ENCODE data around the gene TMCC3.
A peak's percentile ranks its signal among the peaks of the same experiment; 100 is the strongest.
"Not testable (repeated sequence)": the region's sequence is repeated elsewhere in the genome, so short reads cannot be mapped to it uniquely, and the experiment has no call there.

Gene TMCC3

DNA sequence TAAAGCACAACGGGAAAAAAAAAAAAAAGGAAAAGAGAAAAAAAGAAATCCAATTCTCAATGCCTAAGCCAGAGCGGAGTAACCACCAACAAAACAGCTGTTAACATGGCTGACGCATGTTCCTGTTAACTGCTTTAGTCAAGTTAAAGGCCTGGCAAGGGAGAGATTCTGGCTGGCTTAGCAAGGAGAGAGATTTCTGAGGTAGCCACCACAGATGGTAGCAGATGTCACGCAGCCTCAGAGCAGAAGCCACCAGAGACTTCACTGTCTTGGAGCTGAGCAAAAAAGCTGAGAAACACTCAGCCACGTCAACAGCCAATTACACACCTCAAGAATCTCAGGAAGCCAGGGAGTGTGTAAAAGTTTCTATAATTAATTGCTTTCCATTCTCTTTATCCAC lies 87.1 kb downstream of the TMCC3 start:
- no peak for DNase-seq

DNA sequence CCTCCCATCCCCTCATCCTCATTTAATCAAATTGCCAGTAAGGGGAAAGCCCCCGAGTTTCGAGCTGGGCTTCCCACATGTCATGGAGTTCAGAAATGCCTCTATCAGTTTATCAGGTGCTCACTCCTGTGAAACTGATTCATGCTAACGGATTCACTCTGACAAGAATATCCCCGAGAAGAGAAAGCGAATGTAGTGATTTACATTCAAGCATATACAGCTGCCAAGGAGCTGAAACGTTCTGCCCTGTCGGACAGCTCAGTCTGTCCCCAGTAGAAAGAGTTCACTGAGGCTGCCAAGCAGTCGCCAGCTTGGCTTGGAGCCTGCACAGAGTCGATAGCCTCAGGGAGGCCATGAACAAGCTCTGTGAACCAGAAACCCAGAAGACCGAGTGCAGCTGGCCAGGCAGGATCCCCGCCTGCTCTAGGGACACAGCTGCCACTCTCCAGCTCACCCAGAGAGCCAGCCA lies 88.4 kb downstream of the TMCC3 start:
- DNase-seq, result no peak

DNA sequence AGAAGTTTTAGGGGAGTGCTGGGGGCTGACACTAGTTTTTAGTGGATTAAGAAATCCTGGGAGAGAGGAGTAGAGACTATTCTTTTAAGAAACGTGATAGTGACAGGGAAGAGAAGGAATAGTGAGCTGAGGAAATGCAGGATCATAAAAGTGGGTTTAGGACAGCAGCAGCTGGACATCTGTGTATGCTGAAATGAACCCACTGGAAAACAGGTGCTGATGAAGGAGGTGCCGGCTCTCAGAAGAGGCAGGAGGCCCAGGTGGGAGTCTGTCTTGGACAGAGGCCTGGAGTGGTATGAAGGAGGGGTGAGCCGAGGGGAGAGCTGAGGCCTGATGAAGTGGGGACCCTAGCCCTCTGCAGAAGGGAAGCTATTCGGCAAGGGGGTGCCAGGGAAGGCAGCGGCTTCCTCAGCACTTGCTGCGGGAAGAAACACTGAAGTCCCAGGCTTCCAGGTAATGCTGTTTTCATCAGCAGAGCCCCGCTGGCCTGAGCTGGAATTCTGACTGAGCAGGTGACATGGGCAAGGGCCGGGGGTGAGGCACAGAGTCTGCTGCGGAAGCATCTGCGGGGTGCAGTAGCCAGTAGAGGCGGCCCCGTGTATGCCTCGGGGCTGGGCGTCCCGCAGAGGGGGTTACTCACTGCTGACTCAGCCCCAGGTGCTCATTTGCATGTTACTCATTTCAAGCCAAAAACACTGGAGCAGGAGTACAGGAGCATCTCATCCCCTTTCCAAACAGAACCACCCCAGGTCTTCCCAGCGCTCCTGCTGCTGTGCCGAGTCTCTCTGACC lies 89.7 kb downstream of the TMCC3 start:
- DNase-seq, result no peak

DNA sequence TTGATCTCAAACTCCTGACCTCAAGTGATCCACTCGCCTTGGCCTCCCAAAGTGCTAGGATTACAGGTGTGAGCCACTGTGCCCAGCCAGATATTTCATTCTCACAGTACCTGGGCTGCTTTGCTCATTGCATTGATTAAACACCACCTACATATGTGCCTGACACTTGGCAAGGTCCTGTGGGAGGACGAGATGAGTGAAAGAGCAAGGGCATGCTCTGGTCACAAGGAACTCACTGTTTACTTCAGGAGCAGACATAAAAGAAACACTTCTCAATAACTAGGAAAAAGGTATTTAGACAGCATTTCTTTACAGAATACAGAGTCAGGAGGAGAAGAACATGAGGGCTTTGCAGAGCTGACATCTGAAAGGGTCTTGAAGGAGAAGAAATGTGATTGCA lies 91.7 kb downstream of the TMCC3 start:
- DNase-seq, result no peak

DNA sequence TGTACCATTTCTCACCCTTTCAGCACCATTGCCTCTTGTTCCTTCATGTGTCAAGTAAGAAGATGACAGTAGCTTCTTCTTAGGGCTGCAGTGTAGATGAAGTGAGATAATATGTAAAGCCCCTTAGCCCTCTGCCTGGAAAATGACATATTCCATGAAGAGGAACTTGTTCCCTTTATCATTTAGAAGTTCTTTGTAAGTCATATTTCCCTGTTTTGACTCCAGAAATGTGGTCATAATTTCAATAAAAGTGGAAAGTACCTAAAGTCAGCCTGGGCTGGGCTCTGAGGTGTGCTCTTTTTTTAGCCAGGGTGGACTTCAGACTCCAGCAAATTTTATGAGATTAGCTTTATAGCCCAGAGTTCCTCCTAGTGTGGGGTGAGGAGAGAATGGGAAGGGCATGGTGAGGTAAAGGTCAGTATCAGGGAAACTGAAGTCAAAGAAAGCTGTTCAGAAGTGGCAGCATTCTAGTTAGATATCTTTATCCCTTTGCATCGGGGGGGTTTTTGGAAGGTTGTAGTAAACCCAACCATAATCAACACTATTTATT lies 92.5 kb downstream of the TMCC3 start:
- no peak for DNase-seq

DNA sequence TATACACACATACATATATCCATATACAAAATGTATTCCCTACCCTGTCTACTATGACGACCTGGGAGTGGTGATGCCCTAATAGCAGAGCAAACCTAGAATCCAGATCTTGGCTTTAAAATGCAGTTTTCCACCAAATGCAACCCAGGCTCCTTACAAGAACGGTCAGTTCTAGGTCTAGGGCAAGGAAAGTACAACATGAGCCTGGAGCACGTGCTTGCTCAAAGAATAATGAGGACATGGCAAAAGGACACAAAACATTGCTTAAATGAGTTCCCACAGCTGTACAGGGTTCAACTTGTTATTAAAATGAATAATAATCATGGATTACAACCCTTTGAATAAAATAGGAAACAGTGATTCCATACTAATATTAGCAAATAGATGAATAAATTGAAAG lies 94.7 kb downstream of the TMCC3 start:
- DNase-seq, result no peak

DNA sequence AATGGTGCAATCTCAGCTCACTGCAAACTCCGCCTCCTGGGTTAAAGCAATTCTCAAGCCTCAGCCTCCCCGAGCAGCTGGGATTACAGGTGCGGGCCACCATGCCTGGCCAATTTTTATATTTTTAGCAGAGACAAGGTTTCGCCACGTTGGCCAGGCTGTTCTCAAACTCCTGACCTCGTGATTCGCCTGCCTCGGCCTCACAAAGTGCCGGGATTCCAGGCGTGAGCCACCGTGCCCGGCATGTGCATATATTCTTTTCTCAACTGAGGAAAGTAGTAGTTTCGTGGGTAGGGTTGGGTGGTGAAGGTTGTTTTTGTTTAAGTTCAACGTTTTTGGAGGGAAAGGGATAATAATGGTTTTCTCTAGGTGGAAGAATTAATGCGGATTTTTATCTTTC lies 96.5 kb downstream of the TMCC3 start:
- DNase-seq, result no peak

DNA sequence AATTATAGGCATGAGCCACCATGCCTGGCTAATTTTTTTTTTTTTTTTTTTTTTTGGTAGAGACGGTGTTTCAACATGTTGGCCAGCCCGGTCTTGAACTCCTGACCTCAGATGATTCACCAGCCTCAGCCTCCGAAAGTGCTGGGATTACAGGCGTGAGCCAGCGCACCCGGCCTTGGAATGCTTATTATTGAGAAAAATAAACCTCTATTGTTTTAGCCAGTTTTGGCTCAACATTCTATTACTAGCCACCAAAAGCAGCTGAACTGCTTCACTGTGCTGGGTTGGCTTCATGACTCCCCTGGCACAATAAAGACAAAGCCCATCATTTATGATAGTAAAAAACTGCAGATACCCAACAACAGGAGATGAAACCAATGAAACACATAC lies 97.2 kb downstream of the TMCC3 start:
- DNase-seq, result no peak

DNA sequence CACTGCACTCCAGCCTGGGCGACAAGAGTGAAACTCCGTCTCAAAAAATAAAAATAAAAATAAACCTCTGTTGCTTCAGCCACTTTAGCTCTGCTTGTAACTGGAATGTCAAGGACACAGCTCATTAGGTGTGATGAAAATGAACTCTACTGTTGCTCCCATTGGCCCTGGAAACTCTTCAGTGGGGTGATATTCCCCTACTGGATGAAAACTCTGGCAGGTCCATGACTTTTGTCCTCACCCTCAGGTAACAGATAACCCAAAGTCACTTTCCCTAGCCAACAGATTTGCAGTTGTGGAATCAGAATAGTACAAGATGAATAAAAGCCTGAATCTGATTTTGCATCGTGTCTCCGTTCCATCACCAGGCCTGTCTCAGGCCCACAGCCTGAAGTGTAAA lies 98.5 kb downstream of the TMCC3 start:
- no peak for DNase-seq

DNA sequence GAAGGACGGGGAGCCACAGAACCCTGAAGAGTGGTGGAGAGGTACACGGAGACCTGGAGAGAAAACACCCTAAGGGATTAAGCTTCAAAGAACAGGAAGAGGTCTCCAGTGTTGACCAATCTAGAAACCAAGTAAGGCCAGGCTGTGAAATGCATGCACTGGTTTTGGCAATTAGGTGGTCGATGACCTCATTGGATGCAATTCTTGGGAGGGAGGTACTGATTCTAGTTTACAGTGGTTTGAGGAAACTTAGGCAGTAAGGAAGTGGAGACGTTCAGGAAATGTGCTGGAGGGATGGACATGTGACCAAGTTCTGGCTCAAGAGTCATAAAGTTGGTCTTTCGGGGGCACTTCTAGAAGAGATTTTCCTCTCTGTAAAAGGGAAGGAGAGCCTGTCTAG lies 99.4 kb downstream of the TMCC3 start:
- no peak for DNase-seq

DNA sequence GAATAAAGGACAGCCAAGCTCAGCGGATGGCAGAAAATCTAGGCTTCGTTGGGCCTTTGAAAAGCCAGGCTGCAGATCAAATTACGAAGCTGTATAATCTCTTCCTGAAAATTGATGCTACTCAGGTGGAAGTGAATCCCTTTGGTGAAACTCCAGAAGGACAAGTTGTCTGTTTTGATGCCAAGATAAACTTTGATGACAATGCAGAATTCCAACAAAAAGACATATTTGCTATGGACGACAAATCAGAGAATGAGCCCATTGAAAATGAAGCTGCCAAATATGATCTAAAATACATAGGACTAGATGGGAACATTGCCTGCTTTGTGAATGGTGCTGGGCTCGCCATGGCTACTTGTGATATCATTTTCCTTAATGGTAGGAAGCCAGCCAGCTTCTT lies 101.5 kb downstream of the TMCC3 start:
- DNase-seq, result not testable (repeated sequence)

DNA sequence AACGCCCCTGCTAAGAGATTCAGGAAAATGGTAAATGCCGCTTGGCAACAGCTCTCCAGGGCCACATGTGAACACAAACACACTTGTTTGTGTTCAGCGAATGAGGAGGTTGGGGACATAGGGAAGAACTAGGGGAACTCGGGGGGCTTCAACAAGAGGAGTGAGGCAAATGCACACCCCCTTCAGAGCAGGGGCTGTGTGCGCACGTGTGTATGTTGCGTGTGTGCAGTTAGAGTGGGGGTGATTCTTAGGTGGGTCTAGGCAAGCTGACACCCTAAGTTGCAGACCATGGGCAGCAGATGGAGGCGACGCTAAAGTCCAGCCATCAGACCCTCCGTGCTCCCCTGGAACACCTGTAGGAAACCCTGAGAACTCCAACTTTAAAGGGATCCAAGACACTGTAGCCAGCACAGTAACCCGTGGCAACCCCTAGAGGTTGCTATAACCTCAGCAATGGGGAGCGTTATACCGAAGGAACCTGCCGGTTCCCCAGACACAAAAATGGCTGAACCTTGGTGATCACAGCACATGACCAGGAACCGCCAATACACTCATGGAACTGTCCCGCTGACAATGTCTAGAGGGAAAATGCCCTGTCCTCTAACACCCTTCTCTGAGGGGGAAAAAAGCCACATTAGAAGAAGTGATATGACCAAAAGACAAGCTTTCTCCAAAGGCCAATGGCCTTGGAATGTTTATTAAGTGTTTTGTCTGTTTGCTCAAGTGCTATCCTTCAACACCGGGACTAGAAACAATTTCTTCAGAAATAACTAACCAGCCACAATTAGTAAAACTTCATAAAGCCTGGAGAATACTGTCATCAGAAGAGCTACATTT lies 104.2 kb downstream of the TMCC3 start:
- peak; percentile 15 for DNase-seq

DNA sequence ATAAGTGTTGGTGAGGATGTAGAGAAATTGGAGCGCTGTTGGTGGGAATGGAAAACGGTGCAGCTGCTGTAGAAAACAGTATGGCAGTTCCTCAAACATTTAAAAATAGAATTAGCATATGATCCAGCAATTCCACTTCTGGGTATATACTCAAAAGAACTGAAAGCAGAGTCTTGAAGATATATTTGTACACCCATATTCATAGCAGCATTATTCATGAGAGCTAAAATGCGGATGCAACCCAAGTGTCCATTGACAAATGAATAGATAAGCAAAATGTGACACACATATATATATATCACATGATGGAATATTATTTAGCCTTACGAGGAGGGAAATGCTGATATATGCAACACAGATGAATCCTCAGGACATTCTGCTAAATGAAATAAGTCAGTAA lies 106.0 kb downstream of the TMCC3 start:
- no peak for DNase-seq

DNA sequence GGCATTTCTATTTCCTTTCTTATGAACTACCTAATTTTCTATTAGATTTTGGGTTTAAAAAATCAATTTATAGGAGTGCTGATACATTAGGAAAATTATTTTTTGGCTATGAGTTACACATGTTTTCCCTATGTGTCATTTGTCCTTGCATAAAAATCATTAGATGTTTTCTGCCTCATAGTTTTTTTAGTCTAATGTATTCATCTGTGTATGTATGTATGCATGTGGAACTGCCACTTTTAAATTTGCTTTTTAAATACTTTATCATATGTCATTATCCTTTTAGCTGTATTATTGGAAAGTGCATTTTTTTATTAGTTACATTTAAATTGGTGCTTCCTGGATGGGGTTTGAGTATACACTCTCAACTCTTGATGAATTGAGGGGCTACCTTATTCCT lies 112.0 kb downstream of the TMCC3 start:
- no peak for DNase-seq

DNA sequence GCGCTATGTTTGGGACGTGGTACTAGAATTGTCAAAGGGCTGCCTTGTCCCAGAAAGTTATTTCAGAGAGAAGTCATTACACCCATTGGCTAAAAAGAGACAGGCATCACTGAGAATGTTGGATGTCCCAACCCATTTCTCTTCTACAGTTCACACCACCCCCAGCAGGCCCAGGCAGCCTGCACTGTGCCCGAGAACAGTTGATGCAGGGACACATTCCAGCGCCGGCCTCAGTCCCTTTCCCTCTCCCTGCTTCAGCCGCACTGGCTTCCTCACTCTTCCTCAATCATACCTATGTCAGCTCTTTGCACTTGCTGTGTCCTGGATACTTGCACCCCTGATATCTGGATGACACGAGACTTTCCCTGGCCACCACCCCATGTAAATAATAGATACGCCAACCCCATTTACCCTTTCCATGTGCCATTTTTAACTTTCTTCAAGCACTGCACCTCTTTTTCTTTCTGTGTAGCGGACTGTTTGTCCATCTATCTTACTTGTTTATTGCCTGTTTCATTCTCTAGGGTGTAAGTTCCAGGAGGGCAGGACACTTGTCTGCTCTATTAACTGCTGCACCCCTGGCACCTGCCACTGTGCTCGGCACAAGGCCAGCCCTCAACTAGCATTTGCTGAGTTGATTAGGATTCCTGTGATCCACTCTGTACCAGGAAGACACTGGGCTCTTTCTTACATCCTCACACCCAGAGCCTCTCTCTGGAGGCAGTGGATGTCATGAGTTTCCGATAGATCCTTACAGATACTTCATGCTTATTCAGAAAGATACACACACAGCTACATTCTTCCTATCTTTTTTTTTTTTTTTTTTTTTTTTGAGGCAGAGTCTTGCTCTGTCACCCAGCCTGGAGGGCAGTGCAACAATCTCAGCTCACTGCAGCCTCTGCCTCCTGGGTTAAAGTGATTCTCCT lies 114.1 kb downstream of the TMCC3 start:
- no peak for DNase-seq

DNA sequence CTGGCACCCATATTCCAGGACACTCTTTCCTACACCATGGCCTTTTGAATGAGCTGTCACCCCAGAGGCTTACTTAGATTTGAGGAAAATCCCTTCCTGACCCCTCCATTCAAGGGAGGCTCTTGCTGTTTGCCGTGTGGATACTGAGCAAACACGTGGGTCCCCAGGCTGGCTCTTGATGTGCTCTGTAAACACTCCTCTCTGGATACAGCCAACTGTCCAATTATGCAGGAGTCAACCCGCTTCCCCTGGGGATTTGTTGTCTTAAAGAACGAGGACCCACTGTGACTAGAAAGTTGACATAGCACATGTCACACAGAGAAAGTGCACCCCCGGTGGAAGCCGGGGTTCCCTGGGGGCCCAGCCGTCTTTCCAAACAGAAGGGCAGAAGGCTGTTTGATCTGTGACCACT lies 114.8 kb downstream of the TMCC3 start:
- DNase-seq, result no peak

DNA sequence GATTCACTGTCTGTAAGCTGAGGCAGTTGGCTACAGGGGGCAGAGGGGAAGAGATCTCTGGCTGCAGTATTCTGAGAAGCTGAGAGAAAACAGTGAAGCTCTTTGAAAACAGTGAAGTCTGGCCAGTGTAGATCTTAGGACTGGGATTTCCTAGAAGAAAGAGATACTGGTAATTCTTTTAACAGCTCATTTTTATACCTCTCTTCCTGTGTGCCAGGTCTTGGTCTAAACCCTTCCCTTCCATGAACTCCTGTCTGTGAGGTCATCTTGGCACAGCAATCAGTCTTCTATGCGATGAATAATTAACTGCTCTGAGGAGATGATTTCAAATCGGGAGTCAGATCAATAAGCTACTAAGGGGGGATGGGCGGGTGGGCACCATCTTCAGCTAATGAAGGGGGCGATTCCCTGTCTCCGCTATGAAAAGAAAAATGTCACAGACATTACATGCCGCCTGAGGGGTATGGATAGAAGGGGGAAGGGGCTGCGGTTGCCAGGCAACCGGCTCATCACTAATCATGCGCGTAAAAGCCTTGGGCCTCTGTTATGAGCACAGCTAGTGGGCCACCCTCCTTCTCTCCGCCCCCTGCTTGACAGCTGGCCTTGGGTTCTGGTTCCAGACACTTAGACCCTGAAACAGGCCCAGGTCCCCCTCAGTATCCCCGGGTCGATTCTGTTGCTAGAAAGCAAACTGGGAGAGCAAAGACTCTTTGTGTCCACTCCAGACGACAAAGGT lies 115.4 kb downstream of the TMCC3 start:
- no peak for DNase-seq

DNA sequence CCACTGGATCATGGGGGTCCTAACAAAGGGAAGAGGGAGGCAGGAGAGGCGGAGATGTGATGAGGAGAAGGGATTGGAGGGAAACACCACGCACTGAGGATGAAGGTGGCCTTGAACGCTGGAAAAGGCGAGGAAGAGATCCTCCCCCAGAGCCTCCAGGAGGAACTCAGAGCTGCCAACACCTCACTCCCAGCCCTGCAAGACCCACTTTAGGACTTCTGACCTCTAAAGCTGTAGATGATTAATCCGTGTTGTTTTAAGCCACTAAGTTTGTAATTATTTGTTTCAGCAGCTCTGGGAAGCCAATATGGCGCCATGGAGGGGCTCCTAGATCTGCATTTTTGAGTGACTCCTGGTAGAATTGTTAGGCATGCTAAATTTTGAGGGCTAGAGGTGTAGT lies 116.1 kb downstream of the TMCC3 start:
- no peak for DNase-seq

DNA sequence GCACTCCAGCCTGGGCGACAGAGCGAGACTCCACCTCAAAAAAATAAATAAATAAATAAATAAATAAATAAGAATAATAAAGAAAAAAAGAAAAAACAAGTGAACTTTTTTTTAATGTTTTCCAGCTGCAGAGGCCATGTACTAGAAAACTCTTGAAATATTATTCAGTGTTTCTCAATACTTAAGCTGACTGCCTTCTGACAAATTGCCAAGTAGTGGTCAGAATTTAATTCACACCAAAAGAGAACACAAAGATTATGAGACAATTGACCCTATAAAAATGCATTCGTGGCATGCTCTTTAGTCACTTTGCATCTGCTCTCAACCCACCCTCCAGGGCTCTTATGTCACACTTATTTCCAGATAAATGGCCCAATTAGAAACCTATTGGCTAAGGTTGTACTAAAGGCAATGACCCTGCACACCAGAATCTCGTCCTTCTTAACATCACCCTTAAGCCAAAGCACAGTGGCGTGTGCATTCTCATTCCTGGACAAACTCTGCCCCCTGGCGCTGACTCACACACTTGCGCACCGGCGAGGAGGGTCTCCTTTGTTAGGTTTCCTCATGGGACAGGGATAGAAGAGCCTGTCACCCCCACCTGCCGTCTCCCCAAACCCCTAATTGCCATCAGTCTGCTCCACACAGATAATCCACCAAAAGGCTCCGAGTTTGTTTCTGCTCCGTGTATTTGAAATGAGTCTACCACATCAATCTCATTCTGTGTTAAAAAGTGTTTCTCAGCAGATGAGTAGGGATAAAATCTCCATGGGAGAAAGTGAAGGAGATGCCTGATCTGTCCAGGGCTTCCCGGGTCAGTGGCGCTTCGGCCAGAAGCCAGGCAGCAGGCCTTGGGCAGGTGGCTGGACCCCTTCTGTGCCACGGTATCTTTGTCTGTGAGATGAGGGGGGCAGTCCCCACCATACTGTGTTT lies 117.6 kb downstream of the TMCC3 start:
- DNase-seq, result peak; percentile 71

DNA sequence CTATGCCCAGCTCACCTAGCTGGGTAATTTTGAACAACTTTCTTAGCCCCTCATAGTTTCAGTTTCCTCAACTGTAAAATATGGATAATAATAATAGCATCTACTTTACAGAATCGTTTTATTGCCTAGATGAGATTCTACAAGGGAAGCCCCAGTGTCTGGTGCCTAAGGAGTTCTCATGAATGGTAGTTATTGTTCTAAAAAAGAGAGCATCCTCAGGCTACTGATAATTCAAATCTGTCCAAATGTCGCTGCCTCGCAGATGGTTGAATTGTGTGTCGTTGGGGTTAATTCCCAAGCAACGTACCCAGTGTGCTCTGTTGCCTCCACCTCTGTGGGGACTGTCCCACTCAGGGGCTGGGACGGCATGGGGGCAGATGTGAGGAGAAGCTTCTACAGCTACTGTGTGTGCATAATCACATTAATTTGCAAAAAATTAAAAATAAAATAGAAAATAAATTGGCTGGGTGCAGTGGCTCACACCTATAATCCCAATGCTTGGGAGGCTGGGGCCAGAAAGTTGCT lies 119.1 kb downstream of the TMCC3 start:
- no peak for DNase-seq

DNA sequence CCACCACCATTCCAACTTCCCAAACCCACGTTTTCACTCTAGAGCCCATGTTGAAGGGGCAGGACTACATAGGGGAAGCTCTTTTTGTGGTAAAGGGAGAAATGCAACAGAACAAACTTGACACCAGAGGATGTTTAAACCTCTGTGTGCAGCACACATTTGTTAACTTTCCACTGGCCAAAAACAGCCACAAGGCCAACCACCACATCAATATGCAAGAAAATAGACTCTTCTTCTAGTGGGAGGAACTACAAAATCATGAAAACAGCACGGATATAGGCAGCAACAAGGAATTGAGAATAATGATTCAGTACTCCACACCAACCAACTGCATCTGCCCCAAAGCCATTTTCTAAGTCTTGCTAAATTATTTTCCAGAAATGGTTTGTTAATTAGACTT lies 124.4 kb downstream of the TMCC3 start:
- no peak for DNase-seq

Measured in CD4-positive, alpha-beta T cell treated with Interleukin-17A for 1 hour (primary cell).